NCI-H2107 treated with DMSO at 0.1 percent for 48 hours (cell line): Measurements from ENCODE around the gene MAP2K3.
"Not testable (repeated sequence)": the region's sequence is repeated elsewhere in the genome, so short reads cannot be mapped to it uniquely, and the experiment has no call there.

Source experiments
- DNase-seq: peaks from one replicate; lab custom pipeline; 2025; ENCODE audit not compliant: unreplicated experiment; lab: John Stamatoyannopoulos, UW

Gene MAP2K3

DNA sequence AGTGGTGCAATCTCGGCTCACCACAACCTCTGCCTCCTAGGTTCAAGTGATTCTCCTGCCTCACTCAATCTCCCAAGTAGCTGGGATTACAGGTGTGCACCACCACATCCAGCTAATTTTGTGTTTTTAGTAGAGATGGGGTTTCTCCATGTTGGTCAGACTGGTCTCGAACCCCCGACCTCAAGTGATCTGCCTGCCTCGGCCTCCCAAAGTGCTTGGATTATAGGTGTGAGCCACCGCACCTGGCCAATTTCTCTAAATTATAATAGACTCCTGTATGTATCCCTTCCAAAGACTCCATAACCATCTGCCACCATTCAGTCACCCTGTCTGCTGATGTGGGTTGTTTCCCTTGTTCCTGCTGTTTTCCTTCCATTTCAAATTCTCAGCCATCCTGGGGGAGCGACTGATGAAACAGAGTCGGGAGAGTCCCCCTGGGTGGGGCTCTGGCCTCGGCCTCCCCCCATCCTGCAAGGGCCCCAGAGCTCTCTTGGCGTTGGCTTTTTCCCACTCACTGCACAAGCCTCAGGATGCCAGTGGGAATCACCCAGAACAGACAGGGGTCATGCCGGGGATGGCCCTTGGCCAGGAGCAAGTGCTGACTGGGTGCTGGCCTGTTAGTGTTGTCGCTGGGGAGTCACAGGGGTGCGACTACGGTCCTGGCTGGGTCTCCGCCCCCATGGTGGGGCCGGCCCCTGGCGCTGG lies 25.7 kb downstream of the MAP2K3 start:
- DNase-seq, result not testable (repeated sequence)

DNA sequence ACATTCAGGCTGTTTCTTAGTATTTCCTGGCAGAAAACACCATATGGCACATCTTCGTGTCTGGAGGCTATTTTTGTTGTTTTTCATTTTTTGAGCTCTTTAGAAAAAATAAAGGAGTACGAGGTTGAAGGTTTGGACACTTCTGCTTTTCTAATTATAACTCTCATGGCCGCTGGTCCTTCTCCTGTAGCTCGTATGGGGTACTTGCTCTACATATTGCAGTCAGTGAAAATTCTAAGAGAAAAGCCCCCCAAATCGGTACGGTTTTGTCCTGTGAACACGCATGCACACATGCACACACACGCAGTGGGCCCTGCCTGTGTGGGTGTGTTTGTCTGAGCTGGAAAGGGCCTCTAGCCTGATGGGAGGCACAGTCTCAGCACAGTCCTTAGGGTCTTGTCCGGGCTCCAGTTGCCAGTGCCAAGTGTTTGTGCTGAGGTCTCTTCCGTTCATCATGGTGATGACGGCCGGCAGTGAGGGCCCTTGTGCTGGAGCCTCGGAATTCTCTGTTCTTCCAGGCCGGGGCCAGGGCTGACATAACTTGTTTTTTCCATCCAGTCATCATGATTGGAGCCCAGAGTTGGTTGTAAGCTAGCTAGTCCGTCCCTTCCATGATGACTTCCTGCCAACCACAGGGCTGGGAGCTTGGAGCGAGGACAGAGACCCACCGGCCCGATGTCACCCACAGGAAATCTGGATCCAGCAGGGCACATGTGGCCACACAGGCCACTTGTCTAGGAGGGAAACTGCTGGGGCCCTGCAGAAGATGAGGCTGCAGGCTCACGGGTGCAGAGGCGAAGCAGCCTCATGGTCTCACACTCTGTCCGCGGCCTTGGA lies 26.5 kb downstream of the MAP2K3 start:
- not testable (repeated sequence) for DNase-seq

DNA sequence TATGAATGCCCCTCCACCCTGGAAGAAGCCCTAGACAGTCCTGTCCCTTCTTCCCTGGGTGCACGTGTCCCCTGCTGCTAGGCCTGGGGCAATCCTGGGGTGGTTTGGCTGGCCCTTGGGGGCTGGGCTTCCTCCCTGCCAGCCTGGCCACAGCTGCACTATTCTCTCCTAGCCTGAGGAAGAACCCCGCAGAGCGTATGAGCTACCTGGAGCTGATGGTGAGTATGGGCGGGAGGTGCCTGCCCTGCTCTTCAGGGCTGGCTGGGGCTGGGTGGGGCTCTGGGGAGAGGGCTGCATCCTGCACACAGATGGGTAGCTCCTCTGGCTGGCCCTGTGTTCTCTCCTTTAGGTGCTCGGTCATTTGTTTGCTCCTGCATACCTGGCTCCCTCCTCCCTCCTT lies 28.8 kb downstream of the MAP2K3 start:
- no peak for DNase-seq

DNA sequence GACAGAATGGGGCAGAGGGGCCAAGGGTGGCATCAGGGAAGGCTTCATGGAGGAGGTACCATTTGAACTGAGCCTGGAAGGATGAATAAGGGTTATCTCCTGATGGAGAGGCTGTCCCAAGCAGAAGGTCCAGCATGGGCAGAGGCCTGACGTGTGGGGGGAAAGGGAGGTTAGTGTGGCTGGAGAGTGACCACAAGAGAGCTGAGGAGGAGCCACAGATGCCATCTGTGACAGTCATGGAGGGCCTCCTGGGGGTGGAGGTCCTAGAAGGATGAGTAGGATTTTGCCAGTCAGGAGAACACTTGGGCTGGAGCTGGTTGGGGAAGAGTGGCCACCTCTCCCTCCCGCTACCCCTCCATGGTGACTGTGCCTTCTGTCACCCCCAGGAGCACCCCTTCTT lies 29.2 kb downstream of the MAP2K3 start:
- DNase-seq, result not testable (repeated sequence)

DNA sequence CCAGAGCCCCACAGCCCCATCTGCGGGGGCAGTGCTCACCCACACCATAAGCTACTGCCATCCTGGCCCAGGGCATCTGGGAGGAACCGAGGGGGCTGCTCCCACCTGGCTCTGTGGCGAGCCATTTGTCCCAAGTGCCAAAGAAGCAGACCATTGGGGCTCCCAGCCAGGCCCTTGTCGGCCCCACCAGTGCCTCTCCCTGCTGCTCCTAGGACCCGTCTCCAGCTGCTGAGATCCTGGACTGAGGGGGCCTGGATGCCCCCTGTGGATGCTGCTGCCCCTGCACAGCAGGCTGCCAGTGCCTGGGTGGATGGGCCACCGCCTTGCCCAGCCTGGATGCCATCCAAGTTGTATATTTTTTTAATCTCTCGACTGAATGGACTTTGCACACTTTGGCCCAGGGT lies 29.8 kb downstream of the MAP2K3 start:
- not testable (repeated sequence) for DNase-seq

DNA sequence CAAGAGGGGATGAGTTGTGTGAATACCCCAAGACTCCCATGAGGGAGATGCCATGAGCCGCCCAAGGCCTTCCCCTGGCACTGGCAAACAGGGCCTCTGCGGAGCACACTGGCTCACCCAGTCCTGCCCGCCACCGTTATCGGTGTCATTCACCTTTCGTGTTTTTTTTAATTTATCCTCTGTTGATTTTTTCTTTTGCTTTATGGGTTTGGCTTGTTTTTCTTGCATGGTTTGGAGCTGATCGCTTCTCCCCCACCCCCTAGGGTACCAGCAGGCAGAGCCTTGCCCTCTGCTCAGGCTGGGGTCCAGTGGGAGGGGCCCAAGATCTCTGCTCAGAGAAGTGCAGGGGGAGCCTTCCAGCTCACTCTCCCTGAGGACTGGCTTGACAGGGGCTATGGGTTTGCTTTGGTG lies 30.2 kb downstream of the MAP2K3 start:
- not testable (repeated sequence) for DNase-seq

DNA sequence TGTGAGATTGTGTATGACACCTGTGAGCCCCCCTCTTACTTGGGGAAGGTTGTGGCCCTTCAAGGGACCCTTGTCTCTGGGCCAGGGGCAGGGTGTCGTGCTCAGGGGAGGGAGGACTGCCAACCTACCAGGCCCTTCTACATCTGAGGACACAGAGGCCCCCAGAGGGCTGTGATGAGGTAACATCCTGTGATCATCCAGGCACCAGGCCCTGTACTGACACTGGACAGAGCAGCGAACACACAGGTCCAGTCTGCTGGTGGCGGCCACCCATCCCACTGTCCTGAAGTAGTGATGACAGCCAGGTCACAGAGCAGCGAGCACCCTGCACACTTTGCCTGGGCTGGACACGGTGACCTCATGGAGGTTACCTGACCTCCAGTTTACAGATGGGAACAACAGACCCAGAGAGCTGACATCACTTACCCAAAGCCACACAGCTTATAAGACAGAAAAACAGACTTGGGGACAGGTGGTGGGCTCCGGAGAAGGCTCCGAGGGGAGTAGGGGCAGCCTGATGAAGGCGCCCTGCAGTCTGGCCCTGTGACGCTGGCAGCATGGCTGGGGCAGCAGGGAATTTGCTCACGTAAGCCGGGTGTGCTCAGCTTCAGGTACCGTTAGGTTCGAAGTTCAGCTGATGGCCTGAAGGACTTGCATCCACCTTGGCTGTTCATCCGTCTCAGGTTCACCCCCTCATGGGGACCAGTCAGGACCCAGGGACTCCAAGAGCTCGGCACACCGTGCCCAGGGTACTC lies 30.9 kb downstream of the MAP2K3 start:
- not testable (repeated sequence) for DNase-seq

DNA sequence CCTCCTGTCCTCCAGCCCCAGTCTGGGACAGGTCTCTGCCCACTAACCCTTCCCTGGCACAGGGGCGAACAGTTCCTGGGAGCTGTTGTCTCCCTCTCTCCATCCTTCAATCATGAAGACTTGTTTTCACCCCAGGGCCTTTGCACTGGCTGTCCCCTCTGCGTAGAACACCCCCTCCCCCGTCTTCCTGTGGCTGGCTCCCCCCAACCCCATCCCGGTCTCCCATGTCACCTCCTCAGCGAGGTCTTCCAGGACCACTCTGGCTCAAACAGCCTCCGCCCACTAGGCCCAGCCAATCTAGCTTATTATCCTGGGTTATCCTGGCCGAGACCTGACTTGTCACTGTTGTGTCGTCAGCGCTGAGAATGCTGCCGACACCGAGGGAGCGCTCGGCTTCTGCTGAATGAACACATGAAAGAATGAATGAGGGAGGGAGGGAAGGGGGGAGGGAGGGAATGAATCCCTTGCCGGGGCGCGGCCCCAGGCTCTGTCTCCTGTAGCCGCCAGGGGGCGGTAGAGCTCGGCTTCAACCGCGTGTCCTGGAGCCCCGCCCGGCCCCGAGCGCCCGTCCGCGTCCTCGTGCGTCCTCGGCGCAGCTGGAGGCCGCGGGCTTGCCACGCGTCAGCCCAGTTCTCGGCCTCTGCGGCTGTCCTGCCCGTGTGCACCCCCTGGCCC lies 31.8 kb downstream of the MAP2K3 start:
- DNase-seq, result not testable (repeated sequence)

DNA sequence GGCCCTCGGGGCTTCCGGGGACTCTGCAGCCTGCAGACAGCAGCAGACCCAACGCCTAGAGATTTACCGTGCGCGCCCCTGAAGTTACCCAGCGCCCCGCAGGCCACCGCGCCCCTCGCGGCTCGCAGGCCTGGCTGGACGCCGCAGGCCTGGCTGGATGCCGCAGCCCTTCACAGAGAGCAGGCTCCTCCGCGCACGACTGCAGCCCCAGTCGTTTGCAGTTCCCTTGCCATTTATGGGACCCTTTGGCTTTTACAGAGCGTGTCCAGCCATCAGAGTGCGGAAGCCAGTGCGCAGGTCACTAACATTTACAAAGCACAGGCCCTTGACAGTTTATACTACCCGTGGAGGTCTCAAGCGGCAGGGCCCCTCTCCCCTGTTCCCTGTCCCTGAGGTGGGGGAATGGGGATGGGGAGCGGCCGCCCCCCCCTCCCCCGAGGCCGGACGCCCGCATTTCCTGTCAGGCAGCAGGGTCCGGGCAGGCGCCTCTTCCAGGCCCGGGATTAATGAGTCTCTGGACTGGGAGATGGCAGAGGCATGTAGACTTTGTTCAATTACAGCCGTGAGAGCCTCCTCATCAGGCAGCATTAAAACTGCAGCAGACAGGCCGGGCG lies 32.5 kb downstream of the MAP2K3 start:
- DNase-seq, result not testable (repeated sequence)

DNA sequence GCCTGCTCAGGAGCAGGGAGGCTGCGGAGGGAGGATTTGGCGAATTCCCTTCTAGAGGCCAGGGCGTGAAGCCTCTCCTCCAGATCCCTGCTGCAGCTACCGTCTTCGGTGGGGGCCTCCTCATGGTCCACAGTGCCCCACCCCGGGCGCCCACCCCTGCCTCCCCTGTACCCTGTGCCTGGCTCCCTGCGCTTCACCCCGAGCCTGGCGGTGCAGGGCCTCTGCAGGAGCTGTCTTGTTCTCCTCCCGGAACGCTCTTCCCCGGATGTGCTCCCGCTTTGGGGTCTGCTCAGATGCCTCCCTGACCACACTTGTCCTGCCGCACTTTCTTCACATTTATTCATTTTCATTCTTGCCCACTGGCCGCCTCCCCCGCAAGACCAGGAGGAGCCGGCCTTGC lies 33.3 kb downstream of the MAP2K3 start:
- DNase-seq, result not testable (repeated sequence)

DNA sequence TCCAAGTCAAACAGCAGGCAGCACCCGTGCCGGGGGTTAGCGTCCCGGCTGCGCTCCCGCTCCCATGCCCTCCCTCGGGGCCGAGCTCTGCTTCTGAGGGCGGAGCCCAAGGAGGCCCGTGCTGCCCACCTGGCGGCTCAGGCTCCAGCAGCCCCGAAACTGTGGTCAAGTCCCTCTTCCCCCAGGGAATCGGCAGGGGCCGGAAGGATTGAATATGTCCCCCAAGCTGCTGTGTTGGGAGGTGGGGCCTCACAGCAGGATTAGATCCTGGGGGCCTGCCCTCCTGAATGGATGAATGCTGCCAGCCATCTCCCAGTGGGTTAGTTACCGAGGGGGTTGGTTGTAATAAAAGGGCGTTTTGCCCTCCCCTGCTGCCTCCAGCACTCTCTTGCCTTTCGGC lies 33.9 kb downstream of the MAP2K3 start:
- DNase-seq, result no peak

DNA sequence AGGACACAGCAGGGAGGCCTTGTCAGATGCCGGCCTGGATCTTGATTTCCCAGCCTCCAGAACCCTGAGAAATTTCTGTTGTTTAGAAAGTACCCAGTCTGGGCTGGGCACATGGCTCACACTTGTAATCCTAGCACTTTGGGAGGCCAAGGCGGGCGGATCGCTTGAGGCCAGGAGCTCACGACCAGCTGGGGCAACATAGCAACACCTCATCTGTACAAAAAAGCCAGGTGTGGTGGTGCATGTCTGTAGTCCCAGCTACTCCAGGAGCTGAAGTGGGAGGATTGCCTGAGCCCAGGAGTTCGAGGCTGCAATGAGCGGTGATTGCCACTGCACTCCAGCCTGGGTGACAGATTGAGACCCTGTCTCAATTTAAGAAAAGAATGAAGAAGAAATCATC lies 34.3 kb downstream of the MAP2K3 start:
- not testable (repeated sequence) for DNase-seq

DNA sequence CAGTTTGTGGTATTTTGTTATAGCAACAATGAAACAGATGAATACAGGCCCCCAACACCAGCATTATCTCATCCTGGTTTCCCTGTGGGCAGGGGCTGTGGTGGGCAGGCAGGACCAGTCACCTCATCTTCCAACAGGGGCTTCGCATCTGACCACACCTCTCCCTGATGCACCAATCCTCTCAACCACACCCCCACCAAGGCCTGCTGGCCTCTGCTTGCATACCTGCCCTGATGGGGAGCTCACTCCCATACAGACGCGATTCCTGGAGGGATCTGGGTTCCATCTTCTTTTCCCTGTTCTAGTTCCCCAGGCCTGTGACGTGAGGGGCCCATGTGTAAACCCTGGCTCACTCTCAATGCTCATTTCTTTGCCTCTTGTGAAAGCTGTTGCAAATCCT lies 34.7 kb downstream of the MAP2K3 start:
- DNase-seq, result not testable (repeated sequence)

DNA sequence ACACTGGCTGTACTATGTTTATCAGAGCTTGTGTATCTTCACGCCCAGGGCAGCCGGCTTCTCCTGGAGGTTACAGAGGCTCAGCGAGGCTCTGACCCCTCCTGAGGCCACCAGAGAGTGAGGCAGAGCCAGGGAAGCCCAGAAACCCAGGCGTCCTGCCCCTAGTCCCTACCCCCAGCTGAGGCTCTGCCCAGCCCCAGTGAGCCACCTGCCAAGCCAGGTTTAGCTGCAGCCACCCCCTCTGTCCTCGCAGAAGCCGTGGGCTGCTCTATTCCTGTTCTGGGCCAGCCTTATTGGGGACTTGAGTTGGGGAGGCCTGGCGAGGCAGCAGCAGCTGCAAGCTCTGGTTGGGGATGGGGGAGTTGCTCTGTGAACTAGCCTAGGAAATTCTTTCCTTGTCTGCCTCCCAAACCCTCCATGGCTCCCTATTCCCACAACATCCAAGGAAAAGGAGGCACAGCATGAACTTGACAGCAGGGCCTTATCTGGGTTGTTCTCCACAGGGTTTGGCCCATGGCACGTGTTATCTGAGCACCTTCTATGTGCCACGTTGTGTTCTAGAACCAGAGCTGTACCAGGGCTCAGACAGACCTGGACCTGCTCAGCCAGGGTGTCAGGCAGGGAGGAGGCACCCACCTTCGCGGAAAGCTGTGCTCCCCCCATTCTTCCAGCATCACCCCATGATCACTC lies 35.3 kb downstream of the MAP2K3 start:
- not testable (repeated sequence) for DNase-seq

DNA sequence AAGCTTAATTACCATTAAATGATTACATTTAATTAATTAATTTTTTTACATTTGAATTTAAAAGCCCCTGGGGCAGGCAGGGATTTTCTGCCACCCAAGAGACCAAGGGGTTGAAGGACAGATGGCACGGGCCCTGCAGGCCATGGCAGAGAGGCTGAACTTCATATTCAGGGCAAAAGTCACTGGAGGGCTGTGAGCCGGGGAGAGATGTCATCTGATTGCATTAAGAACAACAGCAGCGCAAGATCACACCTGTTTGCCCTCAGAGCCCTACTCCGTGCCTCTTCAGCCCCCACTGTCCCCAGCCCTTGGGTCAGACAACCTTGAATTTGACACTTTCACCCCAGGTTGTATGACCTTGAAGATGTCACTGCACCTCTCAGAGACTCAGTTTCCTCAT lies 35.9 kb downstream of the MAP2K3 start:
- not testable (repeated sequence) for DNase-seq

DNA sequence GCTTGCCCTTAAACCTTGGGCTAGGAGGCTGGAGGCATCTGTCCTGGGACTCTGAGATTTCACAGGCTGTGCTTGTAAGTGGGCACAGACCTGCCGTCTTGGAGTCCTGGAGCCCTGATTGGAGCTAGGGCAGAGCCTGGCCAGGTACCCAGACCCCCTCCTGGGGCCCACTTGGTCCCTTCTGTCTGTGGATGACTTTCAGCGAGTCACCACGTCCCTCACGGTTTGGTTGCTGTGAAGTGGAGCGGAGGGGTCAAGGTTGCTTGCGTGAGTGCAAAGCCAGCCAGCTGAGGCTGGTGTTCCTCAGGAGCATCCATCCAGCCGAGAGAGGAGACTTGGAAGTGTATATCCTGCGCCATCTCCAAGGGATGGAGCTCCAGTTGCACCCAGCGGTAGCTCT lies 36.5 kb downstream of the MAP2K3 start:
- not testable (repeated sequence) for DNase-seq

DNA sequence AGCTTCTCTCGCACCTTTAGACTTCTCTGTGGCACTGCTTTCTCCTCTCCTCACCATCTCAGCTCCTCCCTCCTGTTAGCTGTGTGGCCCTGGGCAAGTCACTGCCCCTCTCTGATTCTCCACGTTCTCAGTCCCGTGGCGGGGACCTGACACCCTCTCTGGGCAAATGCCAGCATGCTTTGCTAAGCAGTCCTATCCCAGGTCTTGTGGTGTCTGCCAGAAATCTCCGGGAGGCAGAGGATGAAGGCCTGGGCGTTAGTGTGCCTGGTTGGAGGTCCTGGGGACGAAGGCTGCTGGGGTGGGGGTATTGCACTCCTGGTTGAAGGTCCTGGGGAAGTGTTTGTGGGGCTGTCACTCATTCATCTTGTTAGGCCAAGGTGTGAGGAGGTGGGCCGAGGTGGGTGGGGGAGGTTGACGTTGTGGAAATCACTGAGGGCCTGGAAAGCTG lies 37.3 kb downstream of the MAP2K3 start:
- not testable (repeated sequence) for DNase-seq

DNA sequence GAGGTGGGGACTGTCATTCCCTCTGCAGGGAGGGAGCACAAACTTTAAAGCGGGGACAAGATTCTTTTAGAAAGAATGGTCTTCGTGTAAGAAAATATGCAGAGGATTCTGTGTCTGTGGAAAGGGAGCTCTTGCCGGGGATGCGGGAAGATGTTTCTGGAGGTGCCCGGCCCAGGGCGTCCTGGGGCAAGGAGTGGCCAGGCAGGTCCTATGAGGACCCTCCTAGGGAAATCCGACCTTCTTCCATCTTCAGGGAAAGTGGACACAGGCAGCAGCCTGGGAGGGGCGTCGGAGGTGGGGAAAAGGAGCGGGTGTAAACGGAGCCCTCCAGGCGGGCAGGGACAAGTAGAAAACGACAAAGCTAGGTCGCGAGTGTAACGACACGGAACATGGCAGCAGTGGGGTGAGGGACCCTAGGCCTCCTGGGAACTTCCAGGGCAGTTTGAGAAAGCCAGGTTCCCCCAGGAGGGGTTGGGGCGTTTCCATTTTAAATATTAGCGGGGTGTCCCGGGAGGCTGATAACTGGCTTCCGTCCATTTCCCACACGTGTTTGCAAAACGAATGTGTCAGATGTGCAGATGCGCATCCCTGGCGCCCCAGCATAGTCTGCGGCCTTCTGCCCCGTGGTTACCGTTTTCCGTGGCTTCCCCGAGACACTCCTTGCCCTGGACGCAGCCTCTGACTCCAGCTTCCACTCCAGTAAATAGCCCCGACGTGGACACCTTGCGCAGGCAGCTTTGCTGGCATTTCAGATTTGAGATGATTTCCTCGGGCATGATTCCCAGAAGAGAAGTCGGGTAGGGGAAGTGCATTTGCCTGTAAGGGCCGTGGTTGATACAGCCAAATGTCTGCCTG lies 39.0 kb downstream of the MAP2K3 start:
- DNase-seq, result not testable (repeated sequence)

DNA sequence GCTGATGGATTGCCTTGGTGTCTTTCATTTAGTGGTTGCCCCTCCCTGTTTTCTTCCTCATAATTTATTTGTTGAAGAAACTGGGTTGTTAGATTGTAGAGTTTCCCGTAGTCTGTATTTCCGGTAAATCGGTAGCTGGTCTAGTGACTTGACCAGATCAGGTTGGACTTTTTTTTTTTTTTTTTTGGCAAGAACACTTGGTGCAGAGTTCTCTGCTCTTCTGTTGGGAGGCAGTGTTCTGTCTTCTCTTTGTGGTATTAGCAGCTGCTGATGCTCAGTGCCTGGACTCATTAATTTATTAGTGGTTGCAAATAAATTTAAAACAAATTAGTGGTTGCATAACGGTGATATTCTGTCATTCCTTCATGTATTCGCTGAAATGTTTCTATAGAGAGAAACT lies 40.2 kb downstream of the MAP2K3 start:
- DNase-seq, result not testable (repeated sequence)
